ENCODE measurements around the gene ASPA.
"Not testable (repeated sequence)": the region's sequence is repeated elsewhere in the genome, so short reads cannot be mapped to it uniquely, and the experiment has no call there.

ASPA gene

DNA sequence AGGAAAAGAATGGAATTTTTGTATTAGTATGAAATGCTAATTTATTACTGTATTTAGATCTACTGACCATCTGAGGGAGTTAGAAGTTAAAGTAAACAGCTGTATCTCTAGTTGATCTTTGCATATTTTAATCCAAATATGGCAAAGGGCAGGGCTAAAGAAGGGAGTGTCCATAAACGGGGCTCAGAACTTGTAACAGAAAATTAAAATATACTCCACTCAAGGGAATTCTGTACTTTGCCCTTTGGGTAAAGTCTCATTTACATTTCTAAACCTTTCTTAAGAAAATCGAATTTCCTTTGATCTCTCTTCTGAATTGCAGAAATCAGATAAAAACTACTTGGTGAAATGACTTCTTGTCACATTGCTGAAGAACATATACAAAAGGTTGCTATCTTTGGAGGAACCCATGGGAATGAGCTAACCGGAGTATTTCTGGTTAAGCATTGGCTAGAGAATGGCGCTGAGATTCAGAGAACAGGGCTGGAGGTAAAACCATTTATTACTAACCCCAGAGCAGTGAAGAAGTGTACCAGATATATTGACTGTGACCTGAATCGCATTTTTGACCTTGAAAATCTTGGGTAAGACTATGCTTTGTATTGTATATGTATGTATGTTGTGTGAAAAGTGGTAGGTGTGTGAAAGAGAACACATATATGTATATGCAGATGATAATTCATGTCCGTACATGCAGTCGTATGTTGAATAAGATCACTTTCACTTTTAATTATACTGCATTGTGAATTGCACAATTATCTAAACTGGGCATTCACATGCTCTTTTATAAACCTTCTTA lies at the start of gene ASPA:
TSS of gene ASPA (plus strand) at position 186 of the 799 bp plus-strand sequence. CDS start at position 349, 163 bp downstream.
- peak; percentile 51 for DNase-seq

DNA sequence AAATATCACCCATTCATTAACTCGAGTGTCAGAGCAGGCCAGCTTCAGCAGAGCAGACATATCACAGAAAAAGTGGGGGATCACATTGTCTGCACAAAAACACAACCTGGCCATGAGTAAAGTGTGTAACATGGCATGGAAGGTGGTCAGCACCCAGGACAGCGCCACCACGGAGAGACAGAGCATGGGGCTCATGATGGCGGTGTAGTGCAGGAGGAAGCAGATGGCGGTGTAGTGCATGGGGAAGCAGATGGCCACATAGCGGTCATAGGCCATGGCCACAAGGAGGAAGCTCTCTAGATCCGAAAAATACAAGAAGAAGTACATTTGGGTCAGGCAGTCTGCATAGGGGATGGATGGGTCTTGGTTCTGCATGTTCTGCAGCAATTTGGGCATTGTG lies 42.6 kb upstream of the ASPA start:
- DNase-seq, result not testable (repeated sequence)

DNA sequence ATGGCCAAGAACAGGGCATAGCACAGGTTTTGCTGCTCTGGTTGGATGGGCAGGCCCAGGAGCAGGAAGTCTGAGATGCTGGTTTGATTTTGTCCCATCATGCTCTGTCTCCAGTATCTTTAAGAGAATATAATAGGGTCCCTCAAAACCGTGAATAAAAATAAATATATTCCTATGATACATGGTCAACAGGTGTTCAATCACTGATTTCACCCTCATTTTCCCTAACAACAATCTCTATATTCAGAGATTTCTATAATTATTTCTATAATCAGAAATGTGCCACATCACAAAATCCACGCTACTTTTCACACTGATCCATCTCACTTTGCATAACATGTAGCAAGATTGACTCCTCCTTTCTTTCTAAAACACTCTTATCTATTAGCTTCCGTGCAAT lies 42.1 kb upstream of the ASPA start, which contains the start of gene OR1E2:
TSS of gene OR1E2 (minus strand) at position 101 of the 400 bp plus-strand sequence. CDS start at position 101, 0 bp downstream.
- no peak for DNase-seq

DNA sequence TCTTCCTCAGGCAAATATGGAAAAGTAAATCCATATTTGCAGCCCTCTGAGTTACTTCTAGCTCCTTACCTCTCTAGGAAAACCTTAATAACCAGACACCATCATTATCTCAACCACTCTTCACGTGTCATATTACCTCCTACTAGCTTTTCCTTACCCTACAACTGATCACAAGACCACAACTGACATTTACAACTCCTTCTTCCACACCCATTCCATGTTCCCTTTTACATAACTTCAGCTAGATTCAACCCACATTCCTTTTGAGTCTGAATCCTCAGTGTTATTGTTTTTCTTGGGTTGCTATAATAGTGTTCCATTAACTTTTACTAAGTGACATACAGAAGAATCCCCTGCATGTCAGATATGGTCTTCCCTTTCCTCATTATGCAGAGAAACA lies 37.4 kb upstream of the ASPA start:
- no peak for DNase-seq

DNA sequence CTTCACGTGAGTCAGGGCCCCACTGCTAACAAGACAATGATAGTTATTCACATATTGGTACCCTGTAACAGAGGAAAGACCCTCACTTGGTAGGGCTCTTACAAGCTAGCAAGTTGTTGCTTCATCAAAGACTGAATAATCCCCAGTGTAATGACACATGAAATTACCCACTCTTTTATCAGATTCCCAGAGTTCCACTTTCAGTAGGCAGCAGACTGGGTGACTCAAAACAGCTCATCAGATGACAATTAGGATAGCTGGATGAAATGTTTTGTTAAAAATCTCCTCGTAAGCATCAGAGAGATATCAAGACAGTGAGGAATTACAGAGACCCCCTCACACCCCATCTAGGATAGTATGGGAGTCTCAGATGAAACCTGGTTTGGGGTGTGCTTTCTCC lies 35.3 kb upstream of the ASPA start:
- DNase-seq, result no peak

DNA sequence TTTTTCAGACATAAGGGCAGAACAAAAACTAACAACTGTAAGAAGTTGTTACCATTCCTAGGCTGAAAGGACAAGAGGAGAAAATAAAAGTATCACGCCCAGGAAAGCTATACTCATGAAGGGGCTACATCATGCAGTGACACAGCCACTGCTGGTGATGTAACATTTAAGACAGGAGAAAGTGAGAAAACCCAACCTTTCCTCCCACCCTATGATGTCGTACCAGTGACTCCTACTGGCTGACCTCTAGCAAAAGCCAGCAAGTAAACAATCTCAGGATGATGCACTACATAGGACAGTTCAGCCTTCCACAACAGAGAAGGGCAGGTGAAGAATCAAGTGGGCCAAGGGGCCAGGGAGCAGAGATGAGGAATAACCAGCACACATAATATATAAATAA lies 28.2 kb upstream of the ASPA start:
- DNase-seq, result no peak

DNA sequence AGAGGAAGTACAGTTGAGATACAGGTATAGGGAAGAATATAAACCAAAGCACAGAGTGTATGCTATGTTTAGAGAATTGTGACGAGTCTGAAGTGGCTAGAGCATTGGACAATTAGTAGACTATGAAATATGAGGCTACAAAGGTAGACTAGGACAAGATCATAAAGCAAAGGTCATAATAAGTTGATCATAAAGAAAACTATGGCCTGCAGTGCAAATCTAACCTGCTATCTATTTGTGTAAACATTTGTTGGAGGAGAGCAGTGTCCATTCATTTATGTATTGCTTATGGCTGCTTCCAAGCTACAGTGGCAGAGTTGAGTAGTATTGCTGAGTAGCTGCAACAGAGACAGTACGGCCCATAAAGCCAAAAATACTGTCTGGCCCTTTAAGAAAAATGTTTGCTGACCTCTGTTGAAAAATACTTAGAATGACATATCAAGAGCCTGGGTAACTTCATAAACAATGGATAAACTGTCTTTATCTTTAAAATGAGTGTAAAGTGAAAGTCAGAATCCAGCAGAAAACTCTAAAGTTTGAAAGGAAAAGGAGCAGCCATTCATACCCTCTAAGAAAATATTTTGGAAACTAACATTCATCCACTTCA lies 27.6 kb upstream of the ASPA start:
- DNase-seq, result no peak

DNA sequence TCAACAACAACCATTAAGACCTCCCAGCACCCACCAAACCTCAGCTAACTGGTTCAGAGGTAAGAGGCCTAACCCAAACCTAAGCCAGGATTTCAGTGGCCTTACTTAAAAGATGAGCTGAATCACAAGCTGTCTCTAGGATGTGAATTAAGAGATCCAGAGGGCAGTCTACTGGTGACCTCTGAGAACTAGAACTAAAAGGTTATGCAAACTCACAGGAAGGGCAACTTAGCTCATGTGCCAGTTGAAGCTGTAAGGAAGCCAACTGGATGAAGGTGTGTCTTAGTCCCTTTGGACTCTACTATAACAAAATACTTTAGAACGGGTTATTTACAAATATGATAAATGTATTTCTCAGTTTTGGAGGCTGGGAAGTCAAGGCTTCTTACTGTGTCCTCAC lies 9.4 kb upstream of the ASPA start:
- DNase-seq, result not testable (repeated sequence)

DNA sequence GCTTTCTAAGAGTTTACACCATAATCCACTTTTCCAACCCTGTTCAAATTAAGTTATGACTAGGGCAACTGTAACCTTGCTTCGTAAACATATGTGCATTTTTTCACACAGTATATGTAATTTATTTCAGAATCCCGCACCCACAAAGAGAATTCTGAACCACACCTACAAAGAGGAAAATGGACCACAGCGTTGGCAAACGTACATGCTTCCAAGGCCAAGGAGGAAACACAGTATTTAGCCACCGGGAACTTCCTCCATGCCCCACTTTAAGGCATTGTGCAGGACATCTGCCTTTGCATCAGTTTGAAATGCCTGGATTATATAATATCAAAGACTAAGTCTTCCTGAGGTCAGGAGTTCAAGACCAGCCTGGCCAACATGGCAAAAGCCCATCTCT lies 6.3 kb upstream of the ASPA start:
- DNase-seq, result no peak

DNA sequence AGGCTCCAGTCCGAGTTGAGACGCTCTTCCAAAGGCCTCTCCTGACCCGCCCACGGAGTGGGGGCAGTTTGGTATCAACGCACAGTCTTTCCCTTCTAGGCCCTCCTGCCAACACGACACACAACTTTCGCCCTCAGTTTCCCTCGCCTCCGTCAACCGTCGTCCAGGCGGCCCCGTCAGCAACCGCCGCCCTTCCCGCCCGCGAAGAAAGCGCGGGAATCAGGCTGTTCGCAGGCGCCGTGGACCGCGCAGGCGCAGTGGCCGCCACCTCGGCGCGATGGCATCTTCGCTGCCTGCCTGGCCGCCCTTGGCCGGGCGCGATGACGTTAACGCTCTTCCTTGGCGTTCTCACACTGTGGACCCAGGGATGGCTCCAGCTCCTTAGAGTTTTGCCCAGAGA lies 4.2 kb upstream of the ASPA start, which contains the start of gene SPATA22:
TSS of gene SPATA22 (minus strand) at position 221 of the 400 bp plus-strand sequence. CDS start 2,494 bp downstream, outside the sequence.
- DNase-seq, result no peak

DNA sequence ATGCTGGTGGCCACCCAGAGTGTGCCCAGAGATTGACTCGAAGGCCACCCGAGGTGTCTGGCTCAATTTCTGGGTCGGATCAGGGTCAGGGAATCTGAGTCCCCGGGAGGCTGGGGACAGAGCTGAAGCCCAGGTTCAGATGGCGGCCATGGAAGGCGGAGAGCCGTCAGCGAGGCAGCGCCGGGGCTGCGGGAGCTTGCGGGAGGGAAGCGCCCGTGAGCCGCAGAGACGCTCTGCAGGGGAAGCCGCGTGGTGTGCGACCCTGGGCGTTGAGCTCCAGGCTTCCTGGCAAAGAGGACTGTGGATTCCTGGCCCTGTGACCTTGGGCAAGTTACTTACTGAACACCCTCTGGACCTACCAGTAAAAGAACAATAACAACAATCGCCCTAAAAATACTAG lies 3.7 kb upstream of the ASPA start:
- DNase-seq, result no peak

DNA sequence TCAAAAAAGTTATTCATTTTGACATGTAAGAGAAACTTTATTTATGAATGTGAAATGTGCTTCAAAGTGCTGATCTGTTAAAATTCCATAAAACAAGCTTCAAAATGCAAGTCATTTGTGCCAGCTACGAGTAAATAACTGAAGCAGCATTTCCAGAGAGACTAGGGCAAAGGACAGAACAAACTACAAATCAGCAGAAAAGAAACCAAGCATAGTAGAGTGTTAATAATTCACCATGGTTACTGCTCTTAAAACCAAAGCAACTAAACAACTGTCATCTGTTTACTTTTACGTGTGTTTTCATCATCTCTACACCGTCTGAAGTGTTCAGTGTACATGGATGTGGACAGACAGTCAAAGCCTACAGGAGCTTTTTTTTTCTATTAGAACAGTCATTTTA lies 1.6 kb upstream of the ASPA start:
- peak; percentile 36 for DNase-seq

DNA sequence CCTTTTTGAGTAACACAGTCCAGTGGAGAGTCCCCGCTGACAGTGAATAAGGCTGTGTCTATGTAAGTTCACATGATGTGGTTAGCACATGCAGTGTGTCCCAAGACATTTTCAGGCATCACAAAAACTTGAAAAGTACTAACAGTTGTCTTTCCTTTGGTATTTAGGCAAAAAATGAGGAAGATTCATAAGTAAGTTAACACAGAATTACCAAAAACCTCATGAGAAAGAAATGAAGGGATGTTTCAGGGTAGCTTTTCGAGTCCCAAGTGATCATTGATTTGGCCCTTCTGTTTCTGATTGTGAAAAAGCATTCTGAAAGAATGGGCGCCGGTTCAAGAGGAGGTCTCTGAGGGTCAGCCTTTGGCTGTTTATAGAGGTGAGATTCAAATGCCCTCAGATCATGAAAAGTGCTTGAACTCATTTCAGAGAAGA lies 529 bp upstream of the ASPA start:
- peak; percentile 59 for DNase-seq

DNA sequence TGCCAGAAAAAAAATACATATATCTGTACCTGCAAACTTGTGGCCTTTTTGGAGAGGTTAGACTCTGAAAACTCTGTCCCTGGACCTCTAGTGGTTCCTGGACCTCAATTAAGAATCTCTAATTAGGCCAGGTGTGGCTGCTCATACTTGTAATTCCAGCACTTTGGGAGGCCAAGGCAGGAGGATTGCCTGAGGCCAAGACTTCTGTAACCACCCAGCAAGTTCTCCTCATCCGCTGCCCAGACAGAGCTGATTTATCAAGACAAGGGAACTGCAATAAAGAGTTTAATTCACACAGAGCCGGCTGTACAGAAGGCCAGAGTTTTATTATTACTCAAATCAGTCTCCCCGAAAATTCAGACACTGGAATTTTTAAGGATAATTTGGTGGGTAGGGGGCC lies 4.2 kb downstream of the ASPA start:
- DNase-seq, result no peak

DNA sequence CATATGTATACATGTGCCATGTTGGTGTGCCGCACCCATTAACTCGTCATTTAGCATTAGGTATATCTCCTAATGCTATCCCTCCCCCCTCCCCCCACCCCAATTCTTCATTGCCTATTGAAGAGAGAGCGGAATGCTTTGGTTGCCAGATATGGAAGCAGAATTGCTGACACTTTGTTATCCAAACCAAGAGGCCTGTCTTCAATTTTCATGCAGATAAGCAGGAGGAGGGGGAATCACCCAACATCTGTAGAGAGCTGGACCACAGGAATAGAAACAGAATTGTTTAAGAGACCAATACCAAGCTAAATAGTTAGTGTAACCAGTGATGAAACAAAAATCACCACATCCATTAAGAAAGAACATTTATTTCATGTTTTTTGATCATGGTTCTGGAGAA lies 7.1 kb downstream of the ASPA start:
- DNase-seq, result no peak

DNA sequence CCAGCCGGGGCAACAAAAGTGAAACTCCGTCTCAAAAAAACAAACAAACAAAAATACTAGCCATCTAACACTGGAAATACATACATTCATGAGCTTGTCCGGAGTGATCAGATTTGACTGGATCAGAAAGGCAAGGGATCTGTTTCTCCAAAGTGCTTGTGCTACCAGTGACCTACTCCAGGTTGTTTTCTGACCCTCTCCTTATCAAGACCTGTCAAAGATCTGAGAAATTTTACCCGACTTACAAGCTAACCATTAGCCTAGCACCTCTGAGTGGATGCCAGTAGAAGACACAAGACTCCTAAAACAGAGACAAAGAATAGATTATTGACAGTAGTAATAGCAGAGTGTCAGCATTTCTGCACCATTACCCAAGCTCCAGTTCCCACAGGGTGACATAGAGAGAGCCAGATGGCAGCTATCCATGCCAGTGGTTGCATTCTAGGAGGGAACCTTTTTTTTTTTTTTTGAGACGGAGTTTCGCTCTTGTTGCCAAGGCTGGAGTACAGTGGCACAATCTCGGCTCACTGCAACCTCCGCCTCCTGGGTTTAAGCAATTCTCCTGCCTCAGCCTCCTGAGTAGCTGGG lies 9.8 kb downstream of the ASPA start:
- no peak for DNase-seq

DNA sequence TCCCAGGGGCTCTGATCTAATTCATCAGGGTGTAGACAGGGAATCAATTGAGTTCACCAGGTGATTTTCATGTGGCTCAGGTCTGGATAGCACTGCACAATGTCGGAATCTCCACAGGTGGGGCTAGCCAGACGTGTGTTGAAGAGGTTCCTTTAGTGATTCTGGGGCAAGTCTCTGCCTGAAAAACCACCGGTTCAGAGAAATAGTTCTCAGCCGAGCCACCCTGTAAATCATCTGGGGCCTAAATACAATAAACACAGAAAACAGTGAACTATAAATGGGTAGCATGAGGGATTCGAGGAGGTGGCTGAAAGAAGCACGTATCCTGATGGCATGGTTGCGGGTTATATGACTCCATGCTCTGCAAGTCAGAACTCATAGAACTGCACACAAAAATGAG lies 21.3 kb downstream of the ASPA start:
- DNase-seq, result no peak

DNA sequence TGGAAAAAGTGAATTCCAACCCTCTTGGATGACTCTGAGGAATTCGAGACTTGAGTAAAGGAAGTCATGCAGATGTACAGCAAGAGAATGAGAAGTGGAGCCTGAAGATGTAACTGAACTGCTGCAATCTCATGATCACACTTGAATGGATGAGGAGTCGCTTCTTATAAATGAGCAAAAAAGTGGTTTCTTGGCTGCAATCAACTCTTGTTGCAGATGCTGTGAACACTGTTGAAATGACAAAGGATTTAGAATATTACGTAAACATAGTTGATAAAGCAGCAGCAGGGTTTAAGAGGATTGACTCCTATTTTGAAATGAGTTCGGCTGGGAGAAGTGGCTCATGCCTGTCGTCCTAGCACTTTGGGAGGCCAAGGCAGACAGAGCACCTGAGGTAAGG lies 25.5 kb downstream of the ASPA start:
- DNase-seq, result no peak

DNA sequence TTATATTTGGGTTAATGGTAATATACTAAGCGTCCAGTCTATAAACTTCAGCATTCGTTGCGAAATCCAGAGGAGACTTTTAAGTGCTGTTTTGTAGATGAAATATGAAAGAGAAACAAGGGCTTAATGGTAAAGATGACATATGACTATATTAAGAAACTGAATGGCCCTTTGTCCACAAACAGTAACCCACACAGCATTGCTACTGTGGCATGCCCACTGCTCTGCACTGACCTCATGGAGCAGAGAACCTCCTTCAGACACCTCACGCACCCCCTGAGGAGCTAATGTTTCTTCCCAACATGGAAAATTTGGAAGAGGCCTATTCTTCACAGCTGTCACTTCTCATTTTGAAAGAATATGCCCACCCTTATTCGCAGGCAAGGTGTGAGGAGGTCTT lies 26.7 kb downstream of the ASPA start:
- peak; percentile 78 for DNase-seq

DNA sequence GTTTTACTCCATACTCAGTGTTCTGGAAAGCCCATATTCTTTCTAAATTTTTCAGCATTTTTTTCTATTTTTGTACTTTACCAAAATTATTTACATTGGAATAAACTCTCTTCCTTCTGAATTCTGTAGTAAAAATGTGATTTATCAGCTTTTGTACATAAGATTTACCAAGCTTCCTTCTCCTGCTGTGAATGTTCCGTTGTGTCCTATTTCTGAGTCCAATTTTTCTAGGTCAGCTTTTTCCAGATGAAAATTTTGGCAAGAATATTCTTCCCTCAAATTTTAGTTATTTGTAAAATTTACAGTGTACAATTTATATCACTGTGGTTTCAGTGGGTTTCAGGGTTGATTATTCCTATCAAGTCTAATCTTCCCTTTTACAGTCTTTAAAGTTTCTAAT lies 27.5 kb downstream of the ASPA start:
- DNase-seq, result no peak

DNA sequence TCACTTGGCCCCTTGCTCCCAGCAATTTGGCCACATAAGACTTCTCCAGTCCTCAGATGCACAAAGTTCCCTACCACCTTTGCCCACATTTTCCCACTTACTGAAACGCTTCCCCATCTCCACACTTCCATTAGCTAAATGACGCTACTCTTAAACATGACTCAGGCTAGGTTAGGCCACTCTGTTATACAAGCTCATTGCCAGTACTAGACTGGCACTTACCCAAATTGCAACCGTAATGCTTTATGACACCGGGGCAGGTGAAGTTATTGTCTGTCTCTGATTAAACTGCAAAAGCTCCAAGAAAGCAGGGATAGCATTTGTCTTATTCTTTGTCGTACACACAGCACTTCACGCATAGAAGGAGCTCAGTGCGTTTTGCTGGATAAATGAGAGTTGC lies 29.2 kb downstream of the ASPA start:
- no peak for DNase-seq

DNA sequence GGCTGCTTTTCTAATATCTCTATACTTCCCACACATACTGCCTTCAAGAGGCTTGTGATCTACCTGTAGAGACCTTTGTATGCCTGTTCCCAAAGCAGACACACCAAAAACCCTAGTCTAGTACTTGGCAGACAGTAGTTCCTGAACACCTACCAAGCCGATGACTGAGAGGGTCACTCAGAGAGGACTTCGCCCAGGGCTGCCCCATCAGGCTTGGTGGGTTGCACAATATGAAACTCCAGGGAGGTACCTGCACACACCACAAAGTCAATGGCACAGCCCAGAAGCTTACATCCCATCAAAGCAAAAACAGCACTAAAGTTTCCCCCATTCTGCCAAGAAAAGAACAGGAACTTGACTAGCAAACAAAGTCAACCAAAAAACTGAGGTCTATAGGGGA lies 30.3 kb downstream of the ASPA start:
- no peak for DNase-seq

DNA sequence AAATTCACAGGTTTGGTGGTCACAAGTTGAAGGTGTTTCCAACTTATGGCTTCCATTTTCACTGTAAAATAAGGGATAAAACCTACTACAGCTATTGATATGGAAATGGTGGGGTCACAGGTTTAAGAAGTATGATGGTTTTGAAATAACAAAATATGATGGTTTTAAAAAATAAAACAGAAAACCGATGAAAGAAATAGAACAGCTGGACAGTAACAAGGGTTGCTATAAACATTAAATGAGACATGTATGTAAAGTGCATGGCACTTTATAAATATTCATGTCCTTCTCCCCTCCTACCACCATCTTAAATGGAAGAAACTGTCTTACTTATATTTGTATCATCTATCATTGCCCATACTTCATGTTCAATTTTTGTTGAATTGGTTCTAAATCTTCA lies 31.3 kb downstream of the ASPA start:
- no peak for DNase-seq

DNA sequence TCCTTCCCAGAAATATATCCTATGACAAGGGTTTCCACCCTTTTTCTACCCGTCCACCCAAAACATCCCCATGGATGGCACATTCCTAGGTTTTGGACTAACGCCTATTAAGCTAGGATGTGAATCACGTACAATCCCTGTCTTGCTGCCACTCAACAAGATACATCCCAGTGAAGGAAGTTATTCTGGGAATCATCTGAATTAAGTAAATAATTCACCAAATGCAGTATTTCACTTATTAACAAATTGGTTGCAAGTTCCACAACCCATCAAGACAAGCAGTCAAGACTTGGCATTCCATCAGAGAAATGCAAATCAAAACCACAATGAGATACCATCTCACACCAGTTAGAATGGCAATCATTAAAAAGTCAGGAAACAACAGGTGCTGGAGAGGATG lies 32.1 kb downstream of the ASPA start:
- no peak for DNase-seq
